HG03135 (cell line): ENCODE data around the gene TMEM106C.

Experiments used
- ATAC-seq: cut with Tn5 transposase; IDR thresholded peaks from one replicate; pipeline ENCODE4 v1.9.1; 2021; ENCODE audit warnings: mild to moderate bottlenecking, moderate library complexity; ENCODE audit not compliant: unreplicated experiment

TMEM106C gene

GRCh38 chr12:47992776-47993175, 29.4 kb downstream of the TMEM106C start:
- ATAC-seq, result no peak

GRCh38 chr12:47993491-47993890, 30.1 kb downstream of the TMEM106C start:
- no peak for ATAC-seq

- ATAC-seq, result no peak
Measured at GRCh38 chr12:47995981-47996401, 32.6 kb downstream of the TMEM106C start.

- no peak for ATAC-seq
Measured at GRCh38 chr12:47997321-47997720, 33.9 kb downstream of the TMEM106C start.

- no peak for ATAC-seq
Measured at GRCh38 chr12:47999816-48000215, 36.4 kb downstream of the TMEM106C start.

- no peak for ATAC-seq
Measured at GRCh38 chr12:48000878-48001504, 37.6 kb downstream of the TMEM106C start.

GRCh38 chr12:48001505-48002413, 38.4 kb downstream of the TMEM106C start:
- ATAC-seq, result no peak

GRCh38 chr12:48002414-48002730, 39.0 kb downstream of the TMEM106C start:
- no peak for ATAC-seq

GRCh38 chr12:48002773-48003218, 39.4 kb downstream of the TMEM106C start:
- no peak for ATAC-seq

GRCh38 chr12:48003226-48004052, 40.0 kb downstream of the TMEM106C start:
- no peak for ATAC-seq

GRCh38 chr12:48004053-48004941, 40.9 kb downstream of the TMEM106C start, which contains the start of gene COL2A1:
Gene COL2A1 (minus strand): TSS chr12:48004476. CDS start chr12:48004321, 155 bp downstream.
- ATAC-seq, result no peak

GRCh38 chr12:48005001-48005749, 41.8 kb downstream of the TMEM106C start:
- ATAC-seq, result no peak

GRCh38 chr12:48005750-48006021, 42.3 kb downstream of the TMEM106C start:
- ATAC-seq, result no peak

- ATAC-seq, result no peak
Measured at GRCh38 chr12:48007206-48007605, 43.8 kb downstream of the TMEM106C start.

- ATAC-seq, result no peak
Measured at GRCh38 chr12:48008349-48008748, 45.0 kb downstream of the TMEM106C start.

- ATAC-seq, result no peak
Measured at GRCh38 chr12:48008950-48009349, 45.6 kb downstream of the TMEM106C start.

GRCh38 chr12:48009471-48009870, 46.1 kb downstream of the TMEM106C start:
- ATAC-seq, result no peak

GRCh38 chr12:48010366-48010970, 47.1 kb downstream of the TMEM106C start:
- no peak for ATAC-seq

GRCh38 chr12:48012070-48012469, 48.7 kb downstream of the TMEM106C start:
- no peak for ATAC-seq
